HG02759 (cell line): ENCODE measurements around the gene PCGF5.
"Not testable (repeated sequence)": the region's sequence is repeated elsewhere in the genome, so short reads cannot be mapped to it uniquely, and the experiment has no call there.

Source experiments
- ATAC-seq: cut with Tn5 transposase; IDR thresholded peaks from one replicate; pipeline ENCODE4 v1.9.1; 2021; ENCODE audit warnings: mild to moderate bottlenecking, moderate library complexity; ENCODE audit not compliant: unreplicated experiment

PCGF5 gene

DNA sequence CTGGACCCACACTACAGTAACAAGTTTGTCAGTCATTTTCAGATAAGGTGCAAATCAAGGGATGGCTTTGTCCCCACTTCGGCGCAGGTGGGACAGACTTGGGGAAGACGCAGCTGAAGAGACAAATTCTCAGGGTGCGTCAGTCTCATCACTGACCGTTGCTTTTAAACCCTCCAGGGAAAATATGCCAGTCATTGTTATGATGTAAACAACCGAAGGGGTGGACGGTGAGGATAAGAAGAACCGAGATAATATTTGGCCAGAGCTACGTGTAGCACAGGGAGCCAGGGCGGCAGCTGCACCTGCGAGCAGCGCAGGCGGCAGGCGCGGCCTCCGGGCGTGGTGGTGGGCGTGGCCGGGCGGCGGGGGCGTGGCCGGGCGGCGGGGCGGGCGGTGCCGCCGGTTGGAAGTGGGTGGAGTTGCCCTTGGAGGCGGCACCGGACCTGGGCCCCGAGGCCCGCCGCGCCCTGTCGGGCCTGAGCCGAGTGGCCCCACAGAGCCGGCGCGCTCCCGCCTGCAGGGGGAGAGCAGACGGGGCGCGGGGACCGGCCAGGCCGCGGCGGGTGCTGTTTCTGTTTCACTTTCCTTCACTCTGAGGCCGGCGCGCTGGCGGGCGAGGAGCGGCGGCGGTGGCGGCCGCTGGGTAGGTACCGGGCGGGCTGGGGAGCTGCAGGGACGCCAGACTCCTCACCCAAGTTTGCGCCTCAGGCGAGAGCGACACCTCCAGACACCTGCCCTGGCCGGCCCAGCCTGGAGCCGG is at the start of gene PCGF5:
Gene PCGF5, plus strand, starts transcription at position 470 of the 760 bp plus-strand sequence. CDS start 2,209 bp downstream, outside the sequence.
- ATAC-seq, result peak; percentile 97

DNA sequence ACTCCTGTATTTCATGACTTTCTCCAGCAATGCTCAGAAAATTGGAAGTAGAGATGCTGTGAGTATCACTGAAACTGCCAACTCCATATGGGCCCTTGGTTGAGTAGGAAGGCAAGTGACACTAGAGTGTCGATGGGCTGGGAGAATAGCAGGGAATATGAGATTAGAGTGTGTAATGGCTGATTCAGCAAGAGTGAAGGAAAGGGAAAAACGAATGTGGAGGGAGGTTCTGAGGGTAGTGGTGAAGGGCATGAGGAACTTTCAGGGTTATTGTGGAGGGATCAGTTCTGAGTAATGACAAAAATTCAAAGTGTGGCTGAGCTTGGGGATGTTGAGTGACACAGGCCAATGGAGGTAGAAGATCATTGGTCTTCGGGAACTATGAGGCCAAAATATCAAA is 49.0 kb upstream of the PCGF5 start:
- no peak for ATAC-seq

DNA sequence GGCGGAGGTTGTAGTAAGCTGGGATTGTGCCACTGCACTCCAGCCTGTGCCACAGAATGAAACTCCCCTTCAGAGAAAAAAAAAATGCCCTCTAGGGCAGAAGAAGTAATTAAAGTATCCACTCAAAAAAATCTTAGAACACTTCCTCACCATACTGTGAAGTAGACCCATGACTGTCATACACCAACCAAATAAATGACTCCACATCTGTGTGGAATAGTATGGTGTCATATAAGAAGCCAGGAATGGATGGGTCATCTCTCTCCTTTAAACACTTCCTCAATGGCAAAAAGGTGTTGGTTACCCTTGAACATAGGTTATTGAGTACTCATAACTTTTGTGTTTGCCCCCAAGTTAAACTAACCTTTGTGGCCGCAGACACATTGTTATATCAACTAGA is 48.1 kb upstream of the PCGF5 start:
- ATAC-seq, result no peak

DNA sequence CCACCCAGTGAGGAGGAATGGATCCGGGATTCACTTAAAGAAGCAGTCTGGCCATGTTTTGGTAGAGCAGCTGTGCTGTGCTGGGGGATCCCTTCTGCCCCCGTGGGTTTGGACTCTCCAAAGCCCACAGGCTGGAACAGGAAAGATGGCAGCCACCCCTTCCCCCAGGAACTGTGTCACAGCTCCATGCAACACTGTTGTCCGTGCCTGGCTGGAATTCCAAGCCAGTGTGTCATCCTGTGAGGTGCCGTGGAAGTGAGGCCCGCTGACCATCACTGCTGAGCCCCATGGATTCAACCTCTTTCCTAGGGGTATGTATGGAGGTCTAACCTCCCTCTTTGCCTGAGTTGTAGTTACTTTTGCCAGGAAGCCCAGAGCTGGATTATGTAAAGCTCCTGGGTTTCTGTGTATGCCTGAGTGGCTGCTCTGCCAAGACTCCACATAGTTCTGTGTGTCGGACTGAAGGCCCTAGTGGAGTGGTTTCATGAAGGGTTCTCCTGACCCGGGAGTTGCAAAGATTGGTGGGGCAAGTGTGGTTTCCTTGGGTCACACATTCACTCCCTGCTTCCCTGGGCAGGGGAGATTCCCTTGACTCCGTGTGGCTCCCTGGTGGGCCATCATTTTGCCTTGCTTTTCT is 35.1 kb upstream of the PCGF5 start:
- ATAC-seq, result no peak

DNA sequence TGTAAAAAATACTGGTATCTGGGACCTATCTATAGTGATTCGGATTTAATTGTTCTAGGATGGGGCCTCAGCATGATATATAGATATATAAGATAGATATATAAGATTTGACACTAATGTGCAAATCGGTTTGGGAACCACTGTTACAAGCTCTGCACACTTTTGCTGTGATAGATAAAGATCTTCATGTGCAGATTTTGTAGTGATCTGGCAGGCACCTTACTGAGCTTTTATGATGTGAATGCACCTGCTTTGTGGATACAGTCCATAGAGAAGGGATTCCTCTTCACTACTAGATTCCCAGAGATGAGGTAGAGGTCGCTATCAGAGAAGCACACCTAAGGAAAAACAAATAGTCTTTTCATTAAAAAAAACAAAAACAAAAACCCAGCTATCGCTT is 33.3 kb upstream of the PCGF5 start:
- no peak for ATAC-seq

DNA sequence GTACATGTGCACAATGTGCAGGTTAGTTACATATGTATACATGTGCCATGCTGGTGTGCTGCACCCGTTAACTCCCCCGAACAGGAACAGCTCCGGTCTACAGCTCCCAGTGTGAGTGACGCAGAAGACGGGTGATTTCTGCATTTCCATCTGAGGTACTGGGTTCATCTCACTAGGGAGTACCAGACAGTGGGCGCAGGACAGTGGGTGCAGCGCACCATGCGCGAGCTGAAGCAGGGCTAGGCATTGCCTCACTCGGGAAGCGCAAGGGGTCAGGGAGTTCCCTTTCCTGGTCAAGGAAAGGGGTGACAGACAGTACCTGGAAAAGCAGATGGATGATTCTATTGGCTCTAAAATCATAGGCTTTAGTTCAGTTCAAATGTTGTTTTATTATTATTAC is 32.5 kb upstream of the PCGF5 start:
- ATAC-seq, result not testable (repeated sequence)

DNA sequence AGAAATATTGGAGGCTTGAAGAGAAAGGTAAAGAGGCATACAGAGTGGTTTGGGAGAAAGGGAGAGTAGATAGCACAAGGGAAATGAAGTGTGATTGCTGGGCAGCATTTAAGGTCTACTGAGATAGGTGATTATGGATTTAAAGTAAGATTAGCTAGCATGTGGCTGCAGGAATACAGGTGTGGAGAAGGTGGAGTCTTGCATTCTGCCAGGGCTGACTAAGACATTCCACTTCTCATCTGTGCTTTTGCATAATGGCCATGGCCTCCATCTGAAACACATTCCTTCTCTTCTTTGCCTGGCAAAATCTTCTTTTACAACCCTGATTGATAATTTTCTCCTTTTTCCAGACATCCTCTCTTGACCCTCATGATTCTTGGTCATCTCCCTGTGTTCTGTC is 31.6 kb upstream of the PCGF5 start:
- ATAC-seq, result no peak

DNA sequence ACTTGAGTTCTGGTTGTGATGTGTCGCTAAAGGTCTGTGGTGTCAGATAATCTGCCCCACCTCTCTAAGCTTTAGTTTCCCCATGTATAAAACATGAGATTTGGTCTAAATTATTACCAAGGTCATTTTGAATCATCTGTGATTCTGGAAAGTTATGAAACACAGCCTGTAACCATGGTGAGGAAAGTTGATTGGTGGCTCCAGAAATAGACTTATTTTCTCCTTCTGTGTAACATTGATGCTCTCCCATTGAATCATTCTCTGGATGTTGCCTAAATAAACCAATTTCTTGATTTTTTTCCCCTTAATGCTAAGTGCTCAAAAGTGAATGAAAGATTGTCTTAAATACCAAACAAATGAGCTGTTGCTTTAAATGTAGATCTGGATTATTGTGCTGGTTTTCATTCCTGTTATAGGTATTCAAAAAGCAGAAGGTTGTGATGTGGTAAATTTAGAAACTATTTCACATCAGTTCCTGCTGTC is 30.0 kb upstream of the PCGF5 start:
- ATAC-seq, result no peak

DNA sequence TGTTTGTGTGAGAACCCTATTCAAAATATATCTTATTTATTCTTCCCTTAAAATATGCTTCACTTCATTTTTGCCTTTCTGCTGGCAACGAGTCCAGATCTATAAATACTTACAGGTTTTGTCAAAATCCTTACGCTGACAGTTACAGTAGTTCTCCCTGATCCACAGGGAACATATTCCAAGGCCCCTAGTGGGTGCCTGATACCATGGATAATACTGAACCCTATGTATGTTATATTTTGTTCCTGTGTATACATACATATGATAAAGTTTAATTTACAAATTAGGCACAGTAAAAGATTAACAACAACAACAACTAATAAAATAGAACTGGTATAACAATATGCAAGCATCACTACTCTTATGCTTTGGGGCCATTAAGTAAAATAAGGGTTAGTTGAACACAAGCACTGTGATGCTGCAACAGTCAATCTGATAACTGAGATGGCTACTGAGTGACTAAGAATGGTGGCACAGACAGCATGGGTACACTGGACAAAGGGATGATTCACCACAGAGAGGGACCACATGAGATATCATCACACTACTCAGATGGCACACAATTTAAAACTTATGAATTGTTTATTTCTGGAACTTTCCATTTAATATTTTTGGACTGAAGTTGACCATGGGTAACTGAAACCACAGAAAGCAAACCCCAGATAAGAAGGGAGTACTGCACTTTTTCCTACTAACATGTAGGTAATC is 29.4 kb upstream of the PCGF5 start:
- ATAC-seq, result peak; percentile 87

DNA sequence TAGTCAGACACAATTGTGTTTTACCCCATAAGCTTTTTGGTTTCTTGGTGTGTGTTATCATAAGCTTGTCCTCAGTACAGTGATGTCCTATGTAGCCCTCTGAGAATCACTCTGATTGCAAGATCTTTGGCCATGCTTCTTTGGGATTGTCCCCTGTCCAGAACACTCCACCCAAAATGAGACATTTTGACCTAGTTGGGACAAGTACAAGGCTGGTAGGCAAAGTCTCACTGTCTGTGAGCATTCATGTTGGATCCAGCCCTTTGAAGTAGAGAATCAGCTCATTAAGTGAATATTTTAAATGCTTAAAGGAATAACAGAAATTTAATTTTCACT is 28.9 kb upstream of the PCGF5 start:
- ATAC-seq, result no peak

DNA sequence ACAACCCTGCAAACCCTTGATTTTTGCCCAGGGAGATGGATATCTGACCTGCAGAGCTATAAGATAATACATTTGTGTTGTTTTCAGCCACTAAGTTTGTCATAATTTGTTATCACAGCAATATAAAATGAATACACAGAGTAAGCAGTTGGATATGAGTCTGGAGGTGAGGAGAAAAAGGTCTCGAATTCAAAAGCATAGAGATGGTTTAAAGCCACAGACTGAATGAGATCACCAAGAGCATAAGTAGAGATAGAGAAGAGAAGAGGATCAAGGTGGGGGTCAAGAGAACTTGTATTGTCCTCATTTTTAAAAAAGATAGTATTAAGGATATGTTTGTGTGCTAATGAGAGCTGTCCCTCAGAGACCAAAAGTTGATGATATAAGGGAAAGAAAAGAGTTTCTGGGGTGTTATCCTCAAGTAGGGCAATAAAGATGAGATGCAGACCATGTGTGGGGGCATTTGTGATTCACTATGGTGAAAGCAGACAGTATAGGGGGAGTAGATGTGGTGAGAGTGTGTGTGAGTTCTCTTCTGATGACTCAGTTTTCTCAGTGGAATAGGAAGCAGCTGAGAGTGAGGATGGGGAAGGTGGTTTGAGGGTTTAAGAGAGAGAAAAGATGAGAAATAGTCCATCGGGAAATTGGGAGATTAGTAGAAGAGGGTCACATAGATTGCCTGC is 25.8 kb upstream of the PCGF5 start:
- no peak for ATAC-seq

DNA sequence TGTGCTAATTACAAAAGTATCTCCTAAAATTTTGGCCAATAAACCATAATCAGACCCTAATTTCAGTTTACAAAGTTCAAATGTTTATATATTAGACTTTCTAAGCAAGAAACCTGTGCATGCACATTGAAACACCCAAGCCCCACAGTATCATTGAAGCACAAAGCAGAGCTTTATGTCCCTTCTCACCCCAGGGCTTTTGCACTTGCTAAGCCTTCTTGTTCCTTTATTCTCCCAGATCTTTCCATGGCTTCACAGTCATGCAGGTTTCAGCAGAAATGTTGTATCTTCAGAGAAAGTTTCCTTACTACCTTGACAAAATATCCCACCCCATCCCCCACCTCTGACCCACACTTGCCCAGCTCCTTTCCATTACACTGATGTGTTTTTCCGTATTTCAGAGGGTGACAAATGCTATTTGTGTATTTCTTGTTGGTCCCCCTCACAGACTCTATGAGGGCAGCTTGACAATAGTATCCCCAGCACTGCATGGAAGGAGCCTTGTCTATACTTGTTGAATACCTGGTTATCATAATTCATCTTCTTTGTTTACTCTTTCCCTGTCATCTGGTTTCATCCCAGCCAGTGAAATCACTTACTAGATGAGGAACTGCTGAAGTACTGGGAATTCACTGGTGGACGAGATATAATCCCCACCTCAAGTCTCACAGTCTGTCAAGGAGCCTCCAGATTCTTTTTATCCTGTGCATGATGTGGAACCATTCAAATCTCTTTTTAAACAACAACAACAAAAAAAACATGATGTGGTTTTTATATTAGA is 24.0 kb upstream of the PCGF5 start:
- no peak for ATAC-seq

DNA sequence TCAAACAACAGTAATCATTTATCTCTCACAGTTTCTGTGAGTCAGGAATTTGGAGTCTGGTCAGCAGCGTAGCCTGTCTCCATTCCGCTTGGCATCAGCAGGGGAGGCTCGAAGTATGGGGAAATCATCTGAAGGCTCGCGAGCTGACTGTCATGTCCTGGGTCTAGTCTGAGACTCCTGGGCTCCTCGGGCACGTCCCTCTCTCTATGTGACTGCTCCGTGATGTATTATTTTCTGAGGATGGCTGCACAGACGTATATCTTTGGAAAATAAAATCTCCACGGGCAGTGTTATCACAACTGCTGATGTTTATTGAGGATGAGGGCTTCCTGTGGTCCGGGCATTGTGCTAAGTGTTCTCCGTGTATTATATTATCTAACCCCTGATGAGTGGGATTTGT is 23.3 kb upstream of the PCGF5 start:
- ATAC-seq, result no peak

DNA sequence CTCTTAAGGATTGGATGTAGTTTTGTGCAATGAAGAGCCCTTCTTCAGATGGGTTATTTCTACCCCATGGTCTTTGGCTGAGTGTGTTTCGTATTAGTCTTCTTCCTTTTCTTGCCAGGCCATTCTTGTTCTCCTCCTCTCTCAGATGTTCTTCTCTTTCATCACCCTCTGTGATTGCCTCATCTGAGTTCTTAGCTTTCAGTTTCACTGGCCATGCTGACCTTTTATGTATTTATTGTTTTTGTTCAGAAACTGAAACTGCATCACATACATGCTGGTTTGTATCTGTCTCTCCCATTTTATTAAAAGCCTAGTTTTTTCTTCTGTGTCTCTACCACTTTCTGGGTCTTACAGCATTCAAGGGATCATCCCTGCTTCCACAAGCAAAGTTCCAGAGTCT is 21.7 kb upstream of the PCGF5 start:
- peak; percentile 56 for ATAC-seq

DNA sequence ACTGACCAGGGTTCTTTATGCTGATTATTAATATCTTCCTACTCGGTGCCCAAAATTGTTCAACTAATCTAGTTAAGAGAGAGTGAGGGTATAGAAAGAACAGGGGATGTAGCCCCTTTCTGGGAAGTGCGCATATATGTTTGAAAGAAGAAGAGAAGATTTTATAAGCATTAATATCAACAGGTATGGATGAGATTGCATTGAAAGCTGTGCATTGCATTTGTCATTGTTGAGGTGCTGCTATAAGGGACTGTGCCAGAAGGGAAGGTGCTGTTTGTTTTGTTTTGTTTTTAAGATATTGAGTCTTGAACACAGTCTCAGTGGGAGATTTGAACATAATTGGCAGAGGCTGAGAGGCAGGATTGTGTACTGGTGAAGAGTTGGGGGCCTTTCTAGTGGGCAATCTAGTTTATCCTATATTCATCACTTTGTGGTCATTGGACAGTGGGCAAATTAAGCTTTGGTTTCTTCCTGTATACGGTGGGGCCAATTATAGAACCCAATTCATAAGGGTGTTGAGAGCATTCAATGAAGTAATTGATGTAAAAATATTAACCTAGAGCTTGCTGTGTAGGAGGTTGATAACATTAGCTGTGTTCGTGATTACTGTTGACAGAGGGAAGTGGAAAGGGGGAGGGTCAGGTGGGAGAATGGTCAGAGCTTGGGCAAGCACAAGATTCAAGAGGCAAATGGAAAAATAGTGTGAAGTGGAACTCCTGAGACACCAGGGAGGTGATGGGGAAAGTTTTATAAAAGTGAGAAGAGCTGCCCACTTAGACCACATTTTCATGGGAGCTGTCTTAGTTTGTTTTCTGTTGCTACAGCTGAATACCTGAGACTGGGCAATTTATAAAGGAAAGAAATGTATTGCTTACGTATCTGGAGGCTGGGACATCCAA is 19.9 kb upstream of the PCGF5 start:
- peak; percentile 18 for ATAC-seq

DNA sequence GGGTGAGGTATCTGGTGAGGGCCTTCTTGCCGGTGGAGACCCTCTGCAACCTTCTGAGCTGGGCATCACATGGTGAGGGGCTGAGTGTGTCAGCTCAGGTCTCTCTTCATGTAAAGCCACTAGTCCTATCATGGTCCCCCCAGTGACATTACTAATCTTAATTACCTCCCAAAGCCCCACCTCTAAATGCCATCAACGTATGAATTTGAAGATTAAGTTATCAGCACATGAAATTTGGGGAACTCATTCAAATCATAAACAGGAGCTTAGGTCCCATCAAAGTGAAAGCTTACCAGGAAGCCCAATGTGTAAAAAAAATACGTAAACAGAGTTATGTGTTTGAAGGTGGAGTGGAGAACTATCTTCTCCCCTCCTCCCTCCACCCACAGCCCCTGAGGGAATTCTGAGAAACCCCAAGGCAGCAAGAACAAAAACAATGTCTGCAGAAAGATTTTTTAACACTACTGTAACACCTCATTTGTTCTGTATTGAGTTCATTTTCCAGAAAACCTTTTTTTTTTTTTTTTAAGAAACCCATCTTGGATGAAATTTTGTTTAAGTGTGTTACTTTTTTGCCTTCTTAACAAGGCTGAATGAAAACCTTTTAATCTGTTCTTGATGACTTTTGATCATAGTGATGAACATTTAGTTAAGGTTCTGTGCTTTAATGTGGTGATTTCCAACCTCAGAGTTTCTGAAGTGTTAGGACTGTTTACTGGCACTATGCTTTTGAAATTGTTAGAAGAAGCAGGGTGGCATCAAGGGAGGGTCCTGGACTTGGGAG is 19.1 kb upstream of the PCGF5 start:
- peak; percentile 56 for ATAC-seq

DNA sequence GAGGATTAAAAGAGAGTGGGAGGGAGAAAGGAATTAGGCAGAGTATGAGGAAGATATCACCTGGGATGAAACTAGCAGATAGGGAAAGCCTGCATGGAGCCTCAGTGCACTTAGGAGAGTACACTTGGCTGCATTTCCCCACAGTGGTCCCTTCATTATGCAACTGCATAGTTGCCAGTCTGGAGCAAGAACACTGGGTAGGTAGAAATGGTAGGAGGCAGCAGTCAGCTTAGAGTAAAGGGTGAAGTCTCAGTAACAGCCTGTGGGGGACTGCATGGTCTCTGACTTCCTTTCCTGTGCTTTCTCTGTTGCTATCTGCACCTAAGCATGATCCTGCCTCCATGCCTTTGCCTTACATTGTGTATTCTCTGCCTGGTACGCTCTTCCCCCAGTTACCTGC is 14.0 kb upstream of the PCGF5 start:
- no peak for ATAC-seq

DNA sequence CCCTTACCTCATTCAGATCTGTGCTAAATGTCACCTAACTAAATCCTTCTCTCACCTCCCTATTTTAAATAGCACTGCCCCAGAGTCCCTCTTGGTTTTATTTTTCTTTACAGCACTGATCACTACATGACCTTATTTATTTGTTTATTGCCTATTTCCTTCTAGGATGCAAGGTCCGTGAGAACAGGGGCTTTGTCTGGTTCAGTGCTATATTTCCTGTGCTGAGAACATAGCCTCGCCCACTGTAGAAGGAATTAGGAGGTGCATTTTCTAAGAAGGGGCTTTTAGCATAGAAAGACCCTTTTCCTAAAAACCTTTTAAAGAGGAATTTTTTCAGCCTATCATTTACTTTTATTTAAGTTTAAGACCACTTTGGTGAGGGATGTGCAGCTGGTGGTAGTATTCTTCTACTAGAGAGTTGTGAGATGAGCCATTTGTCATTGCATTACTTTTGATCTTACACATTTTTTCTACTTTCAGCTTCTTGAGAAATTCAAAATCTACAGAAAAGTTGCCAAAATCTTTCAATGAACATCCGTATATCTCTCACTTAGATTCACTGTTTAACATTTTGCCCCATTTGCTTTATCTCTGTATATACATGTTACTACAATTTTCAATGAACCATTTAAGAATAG is 13.5 kb upstream of the PCGF5 start:
- no peak for ATAC-seq
